ENCODE data around the gene PGPEP1.

- TF ChIP-seq, protein P1, sequence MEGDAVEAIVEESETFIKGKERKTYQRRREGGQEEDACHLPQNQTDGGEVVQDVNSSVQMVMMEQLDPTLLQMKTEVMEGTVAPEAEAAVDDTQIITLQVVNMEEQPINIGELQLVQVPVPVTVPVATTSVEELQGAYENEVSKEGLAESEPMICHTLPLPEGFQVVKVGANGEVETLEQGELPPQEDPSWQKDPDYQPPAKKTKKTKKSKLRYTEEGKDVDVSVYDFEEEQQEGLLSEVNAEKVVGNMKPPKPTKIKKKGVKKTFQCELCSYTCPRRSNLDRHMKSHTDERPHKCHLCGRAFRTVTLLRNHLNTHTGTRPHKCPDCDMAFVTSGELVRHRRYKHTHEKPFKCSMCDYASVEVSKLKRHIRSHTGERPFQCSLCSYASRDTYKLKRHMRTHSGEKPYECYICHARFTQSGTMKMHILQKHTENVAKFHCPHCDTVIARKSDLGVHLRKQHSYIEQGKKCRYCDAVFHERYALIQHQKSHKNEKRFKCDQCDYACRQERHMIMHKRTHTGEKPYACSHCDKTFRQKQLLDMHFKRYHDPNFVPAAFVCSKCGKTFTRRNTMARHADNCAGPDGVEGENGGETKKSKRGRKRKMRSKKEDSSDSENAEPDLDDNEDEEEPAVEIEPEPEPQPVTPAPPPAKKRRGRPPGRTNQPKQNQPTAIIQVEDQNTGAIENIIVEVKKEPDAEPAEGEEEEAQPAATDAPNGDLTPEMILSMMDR (conservative IDR thresholded peaks at IDR 0.05; ENCODE audit: low read length): no peak
- no peak for TF ChIP-seq EZH2phosphoT487 (IDR thresholded peaks at IDR 0.05; ENCODE audit: borderline replicate concordance)
Observed at GRCh38 chr19:18380843-18381242, 40.4 kb downstream of the PGPEP1 start.

Data from Loucy (cell line).